Measurements from ENCODE around the gene RANBP9.

The RANBP9 gene

DNA sequence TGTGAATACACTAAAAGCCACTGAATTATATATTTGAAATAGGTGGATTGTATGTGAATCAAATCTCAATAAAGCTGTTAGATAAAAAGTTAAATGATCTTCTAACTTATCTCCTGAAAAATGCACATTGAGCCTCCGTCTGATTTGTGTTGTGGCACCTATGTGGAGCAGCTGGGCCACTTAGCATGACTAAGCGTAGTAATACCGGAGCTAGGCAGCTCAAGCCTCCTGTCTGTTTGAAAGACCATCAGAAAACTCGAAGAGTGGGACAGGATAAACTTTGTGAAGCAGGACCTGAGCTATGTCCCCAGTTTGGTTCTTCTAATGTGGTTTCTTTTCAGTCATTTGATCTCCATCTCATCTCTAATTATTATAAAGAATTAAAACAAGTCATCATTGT, 107.5 kb downstream of the RANBP9 start:
- DNase-seq (ENCODE audit: low read depth in 2 of 2), result no peak

- no peak for DNase-seq (ENCODE audit: low read depth in 2 of 2)
Measured at GRCh38 chr6:13600036-13600435, 111.6 kb downstream of the RANBP9 start.

DNA sequence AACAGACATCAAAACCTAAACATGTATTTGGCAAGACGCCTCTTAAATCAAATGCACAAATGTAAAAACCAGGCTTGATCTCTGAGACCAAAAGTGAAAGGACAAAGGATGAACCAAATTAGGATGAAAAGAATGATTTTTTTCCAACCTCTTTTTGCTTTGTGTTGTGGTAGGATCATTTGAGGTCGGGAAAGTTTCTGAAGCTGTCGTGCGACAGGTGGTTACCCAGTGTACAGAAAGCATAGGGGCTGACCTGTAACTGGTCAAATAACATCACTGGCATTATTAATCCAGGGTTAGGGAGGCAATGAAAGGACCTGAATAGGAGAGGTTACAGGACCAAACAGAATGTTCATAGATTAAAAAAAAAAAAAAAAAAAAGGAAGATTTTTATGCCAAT, 114.6 kb downstream of the RANBP9 start:
- no peak for DNase-seq (ENCODE audit: low read depth in 2 of 2)

DNA sequence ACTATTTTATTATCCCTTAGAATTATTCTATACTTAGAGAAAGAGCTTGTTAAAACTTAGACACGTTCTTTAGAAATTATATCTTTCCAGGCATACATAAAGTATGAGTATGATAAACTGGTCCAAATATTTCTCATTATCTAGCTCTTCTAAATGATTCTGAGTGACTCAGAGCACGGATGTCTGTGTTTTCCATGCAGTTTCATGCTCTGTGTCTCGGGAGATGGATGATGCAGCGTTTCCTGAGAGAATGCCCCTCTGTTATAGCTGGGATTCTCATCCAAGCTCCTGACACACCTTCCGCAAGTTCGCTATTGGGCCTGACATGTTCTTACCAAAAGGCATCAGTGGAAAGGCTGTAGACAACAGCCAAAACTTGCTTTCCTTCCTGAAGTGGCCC, 117.9 kb downstream of the RANBP9 start:
- DNase-seq (ENCODE audit: low read depth in 2 of 2), result no peak

- DNase-seq (ENCODE audit: low read depth in 2 of 2), result no peak
Measured at GRCh38 chr6:13593103-13593502, 118.5 kb downstream of the RANBP9 start.

DNA sequence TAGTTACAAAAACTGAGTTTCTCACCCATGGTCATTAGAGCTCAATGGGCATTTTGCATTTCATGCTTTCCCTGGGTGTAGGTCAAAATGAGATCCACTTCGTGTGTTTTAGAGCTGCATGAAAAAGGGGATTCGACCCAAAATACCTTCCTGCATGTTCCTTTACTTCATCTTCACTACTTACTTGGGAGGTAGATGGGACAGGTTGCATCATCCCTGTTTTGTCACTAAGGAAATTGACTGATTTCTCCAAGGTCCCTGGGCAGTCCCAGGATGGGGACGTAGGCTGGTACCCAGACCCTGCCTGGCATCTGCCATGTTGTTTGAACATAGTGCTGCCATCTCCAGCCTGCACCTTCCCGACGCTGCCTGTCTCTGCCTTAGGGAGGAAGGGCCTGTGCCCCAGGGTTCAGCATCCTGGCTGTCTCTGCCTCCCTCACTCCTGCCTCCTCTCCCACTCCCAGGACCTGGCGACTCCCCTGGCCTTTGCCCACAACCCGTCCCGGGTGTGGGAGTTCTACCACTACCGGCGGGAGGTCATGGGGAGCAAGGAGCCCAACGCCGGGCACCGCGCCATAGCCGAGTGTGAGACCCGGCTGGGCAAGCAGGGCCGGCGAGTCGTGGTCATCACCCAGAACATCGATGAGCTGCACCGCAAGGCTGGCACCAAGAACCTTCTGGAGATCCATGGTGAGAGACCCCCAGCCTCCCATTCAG, 120.3 kb downstream of the RANBP9 start:
- no peak for DNase-seq (ENCODE audit: low read depth in 2 of 2)

DNA sequence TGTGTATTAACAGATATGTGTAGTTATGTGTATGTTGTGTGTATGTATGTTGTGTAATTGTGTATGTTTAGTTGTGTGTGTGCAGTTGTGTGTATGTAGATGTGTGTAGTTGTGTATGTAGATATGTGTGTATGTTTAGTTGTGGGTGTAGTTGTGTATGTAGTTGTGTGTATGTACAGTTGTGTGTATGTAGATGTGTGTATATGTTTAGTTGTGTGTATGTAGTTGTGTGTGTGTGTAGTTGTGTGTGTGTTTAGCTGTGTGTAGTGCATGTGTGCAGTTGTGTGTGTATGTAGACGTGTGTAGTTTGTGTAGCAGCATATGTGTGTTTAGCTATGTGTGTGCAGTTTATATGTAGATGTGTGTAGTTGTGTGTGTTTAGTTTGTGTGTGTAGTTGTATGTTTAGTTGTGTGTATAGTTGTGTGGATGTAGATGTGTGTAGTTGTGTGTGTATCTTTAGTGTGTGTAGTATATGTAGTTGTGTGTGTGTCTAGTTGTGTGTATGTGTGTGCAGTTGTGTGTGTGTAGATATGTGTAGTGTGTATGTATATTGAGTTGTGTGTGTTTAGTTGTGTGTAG, 121.0 kb downstream of the RANBP9 start:
- DNase-seq (ENCODE audit: low read depth in 2 of 2), result no peak

- DNase-seq (ENCODE audit: low read depth in 2 of 2), result no peak
Measured at GRCh38 chr6:13589801-13590200, 121.8 kb downstream of the RANBP9 start.

GRCh38 chr6:13586603-13587542, 124.8 kb downstream of the RANBP9 start:
- DNase-seq (ENCODE audit: low read depth in 2 of 2), result no peak

GRCh38 chr6:13581700-13582229, 129.9 kb downstream of the RANBP9 start:
- DNase-seq (ENCODE audit: low read depth in 2 of 2), result no peak

DNA sequence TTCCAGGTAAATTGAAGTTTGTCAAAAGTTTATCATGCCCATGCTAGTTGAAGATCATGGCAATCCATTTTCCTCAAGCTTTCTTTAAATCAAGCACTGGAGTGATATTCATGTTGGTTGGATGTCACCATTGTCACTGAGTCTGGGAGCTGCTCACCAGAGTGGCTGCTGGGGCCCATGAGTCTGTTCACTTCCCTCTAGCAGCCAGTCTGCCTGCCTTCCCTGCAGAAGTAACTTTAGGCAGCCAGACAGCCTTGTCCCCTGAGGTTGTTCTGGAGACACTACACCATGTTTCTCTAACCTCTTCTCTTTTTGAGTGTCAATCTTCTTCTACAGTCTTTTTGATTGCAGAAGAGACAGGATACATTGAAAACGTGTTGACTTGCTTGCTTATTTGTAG, 131.7 kb downstream of the RANBP9 start:
- DNase-seq (ENCODE audit: low read depth in 2 of 2), result no peak

GRCh38 chr6:13577926-13578325, 133.7 kb downstream of the RANBP9 start:
- DNase-seq (ENCODE audit: low read depth in 2 of 2), result no peak

DNA sequence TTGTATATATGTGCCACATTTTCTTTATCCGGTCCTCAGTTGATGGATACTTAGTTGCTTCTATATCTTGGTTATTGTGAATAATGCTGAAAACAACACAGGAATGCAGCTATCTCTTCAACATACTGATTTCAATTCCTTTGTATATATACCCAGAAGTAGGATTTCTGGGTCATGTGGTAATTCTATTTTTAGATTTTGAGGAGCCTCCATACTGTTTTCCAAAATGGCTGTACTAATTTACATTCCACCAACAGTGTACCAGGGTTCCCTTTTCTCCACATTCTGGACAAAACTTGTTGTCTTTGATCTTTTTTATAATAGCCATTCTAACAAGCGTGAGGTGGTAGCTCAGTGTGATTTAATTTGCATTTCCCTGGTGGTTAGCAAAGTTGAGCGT, 135.6 kb downstream of the RANBP9 start:
- DNase-seq (ENCODE audit: low read depth in 2 of 2), result no peak

- no peak for DNase-seq (ENCODE audit: low read depth in 2 of 2)
Measured at GRCh38 chr6:13575377-13575775, 136.3 kb downstream of the RANBP9 start.

GRCh38 chr6:13574571-13575376, 136.9 kb downstream of the RANBP9 start, which contains the start of gene SIRT5:
Gene SIRT5, plus strand, starts transcription at chr6:13574601. Its CDS starts 9,510 bp downstream, at chr6:13584111.
- peak; percentile 54 to 75 for DNase-seq (ENCODE audit: low read depth in 2 of 2)

DNA sequence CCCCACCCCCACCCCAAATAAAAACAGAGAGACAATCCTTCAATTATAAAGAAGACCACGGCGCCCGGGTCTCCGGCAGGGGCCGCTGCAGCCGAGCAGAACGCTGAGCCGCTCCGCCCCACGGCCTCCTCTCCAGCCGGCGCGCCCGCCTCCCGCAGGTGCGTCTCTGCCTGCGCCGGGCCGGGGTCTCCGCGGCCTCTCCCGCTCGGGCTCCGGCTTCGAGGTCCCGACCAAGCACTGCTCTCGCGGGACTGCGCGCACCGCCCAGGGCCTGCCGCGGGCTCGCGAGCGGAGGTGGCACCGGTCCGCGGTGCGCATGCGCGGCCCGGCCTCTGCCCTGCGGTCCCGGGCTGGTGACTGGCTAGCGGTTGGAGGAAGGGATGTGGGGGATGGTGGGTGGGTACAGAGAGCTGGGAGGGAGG, 137.5 kb downstream of the RANBP9 start:
- peak; percentile 82 to 89 for DNase-seq (ENCODE audit: low read depth in 2 of 2)

GRCh38 chr6:13573669-13574110, 137.9 kb downstream of the RANBP9 start:
- DNase-seq (ENCODE audit: low read depth in 2 of 2), result peak in 1 of 2 experiments; percentile 8

- DNase-seq (ENCODE audit: low read depth in 2 of 2), result no peak
Measured at GRCh38 chr6:13572951-13573654, 138.5 kb downstream of the RANBP9 start.

- DNase-seq (ENCODE audit: low read depth in 2 of 2), result no peak
Measured at GRCh38 chr6:13572240-13572639, 139.4 kb downstream of the RANBP9 start.
